HepG2 (cell line): ENCODE results near the gene CDC42EP4. TPM values are rescaled to one million over a fixed set of nuclear protein-coding genes. Genes with fewer than 3 reads are reported as not detected.

Experiments
- NCOA1 ChIP-seq: sonication (generic); formaldehyde crosslinking; IDR thresholded peaks from 2 replicates; pipeline ENCODE4 v1.9.0; 2021; ENCODE audit warnings: missing genetic modification reagents
- NR2F6 ChIP-seq, 2 experiments: IDR thresholded peaks; 2 replicates each; pipeline ENCODE4 v1.6.1; 2016; ENCODE audit warnings: antibody characterized with exemption in 1 of 2, mild to moderate bottlenecking in 1 of 2
- RCOR2 ChIP-seq: IDR thresholded peaks from 2 replicates; pipeline ENCODE4 v1.6.1; 2016; ENCODE audit warnings: missing biosample characterization, missing genetic modification reagents
- TBX2 ChIP-seq: sonication (generic); formaldehyde crosslinking; IDR thresholded peaks from 2 replicates; pipeline ENCODE4 v1.5.0; 2020; ENCODE audit warnings: missing genetic modification reagents, mild to moderate bottlenecking, borderline replicate concordance
- ZBTB43 ChIP-seq: sonication (generic); formaldehyde crosslinking; conservative IDR thresholded peaks from 2 replicates; pipeline ENCODE4 v1.4.0; 2020; ENCODE audit warnings: missing genetic modification reagents
- ZNF280D ChIP-seq: sonication (generic); formaldehyde crosslinking; IDR thresholded peaks from 2 replicates; pipeline ENCODE4 v1.5.1; 2020; ENCODE audit warnings: mild to moderate bottlenecking, missing genetic modification reagents
- ZNF574 ChIP-seq: sonication (generic); formaldehyde crosslinking; IDR thresholded peaks from 2 replicates; pipeline ENCODE4 v1.4.0; 2020; ENCODE audit warnings: missing genetic modification reagents
- ZNF749 ChIP-seq: sonication (generic); formaldehyde crosslinking; IDR thresholded peaks from 2 replicates; pipeline ENCODE4 v1.8.0; 2022; ENCODE audit warnings: mild to moderate bottlenecking, missing genetic modification reagents, moderate library complexity, borderline replicate concordance
- polyA plus RNA-seq, 8 experiments: library from polyadenylated mRNA; depleted of rRNA in 3 of 8; stranded (reverse) in 7 of 8; unstranded in 1 of 8; fragments of >200 nt; fragmentation: Illumina TruSeq in 4 of 8; extraction: Trizol in 4 of 8; gene quantifications; 2 replicates each; pipeline versions ENCODE4 v1.2.1 to v1.2.3, GENCODE V29; 2011 to 2016; ENCODE audit warnings: low read depth in 4 of 8, missing spikeins in 1 of 8, mixed read lengths in 1 of 8; ENCODE audit not compliant: insufficient read depth in 1 of 8
- total RNA-seq, 5 experiments: library from RNA; depleted of rRNA; stranded (reverse); fragments of >200 nt; fragmentation: Illumina TruSeq; extraction: Trizol; gene quantifications; 2 replicates each; pipeline ENCODE4 v1.2.3, GENCODE V29; 2016; ENCODE audit warnings: low read depth in 1 of 5
- TF ChIP-seq, protein P1 (sequence below): sonication (generic); formaldehyde crosslinking; IDR thresholded peaks from 2 replicates; pipeline ENCODE4 v1.9.0; 2022; ENCODE audit warnings: low read depth, missing genetic modification reagents
- TF ChIP-seq, protein P2 (sequence below): sonication (generic); formaldehyde crosslinking; IDR thresholded peaks from 2 replicates; pipeline ENCODE4 v1.5.0; 2020; ENCODE audit warnings: mild to moderate bottlenecking, missing genetic modification reagents, borderline replicate concordance

The CDC42EP4 gene
- total and polyA plus RNA-seq, 2 of the 13 experiments (the other 11 are each of a cell fraction or from before 2014, with no cell fraction given): 19.0 to 54.0 TPM

GRCh38 chr17:73267648-73268537 is 43.9 kb downstream of the CDC42EP4 start (continued):
- TF ChIP-seq, protein P1, sequence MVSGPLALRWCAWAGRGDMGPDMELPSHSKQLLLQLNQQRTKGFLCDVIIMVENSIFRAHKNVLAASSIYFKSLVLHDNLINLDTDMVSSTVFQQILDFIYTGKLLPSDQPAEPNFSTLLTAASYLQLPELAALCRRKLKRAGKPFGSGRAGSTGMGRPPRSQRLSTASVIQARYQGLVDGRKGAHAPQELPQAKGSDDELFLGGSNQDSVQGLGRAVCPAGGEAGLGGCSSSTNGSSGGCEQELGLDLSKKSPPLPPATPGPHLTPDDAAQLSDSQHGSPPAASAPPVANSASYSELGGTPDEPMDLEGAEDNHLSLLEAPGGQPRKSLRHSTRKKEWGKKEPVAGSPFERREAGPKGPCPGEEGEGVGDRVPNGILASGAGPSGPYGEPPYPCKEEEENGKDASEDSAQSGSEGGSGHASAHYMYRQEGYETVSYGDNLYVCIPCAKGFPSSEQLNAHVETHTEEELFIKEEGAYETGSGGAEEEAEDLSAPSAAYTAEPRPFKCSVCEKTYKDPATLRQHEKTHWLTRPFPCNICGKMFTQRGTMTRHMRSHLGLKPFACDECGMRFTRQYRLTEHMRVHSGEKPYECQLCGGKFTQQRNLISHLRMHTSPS (CRISPR knock-in tag): peak; percentile 97
- TF ChIP-seq, protein P2, sequence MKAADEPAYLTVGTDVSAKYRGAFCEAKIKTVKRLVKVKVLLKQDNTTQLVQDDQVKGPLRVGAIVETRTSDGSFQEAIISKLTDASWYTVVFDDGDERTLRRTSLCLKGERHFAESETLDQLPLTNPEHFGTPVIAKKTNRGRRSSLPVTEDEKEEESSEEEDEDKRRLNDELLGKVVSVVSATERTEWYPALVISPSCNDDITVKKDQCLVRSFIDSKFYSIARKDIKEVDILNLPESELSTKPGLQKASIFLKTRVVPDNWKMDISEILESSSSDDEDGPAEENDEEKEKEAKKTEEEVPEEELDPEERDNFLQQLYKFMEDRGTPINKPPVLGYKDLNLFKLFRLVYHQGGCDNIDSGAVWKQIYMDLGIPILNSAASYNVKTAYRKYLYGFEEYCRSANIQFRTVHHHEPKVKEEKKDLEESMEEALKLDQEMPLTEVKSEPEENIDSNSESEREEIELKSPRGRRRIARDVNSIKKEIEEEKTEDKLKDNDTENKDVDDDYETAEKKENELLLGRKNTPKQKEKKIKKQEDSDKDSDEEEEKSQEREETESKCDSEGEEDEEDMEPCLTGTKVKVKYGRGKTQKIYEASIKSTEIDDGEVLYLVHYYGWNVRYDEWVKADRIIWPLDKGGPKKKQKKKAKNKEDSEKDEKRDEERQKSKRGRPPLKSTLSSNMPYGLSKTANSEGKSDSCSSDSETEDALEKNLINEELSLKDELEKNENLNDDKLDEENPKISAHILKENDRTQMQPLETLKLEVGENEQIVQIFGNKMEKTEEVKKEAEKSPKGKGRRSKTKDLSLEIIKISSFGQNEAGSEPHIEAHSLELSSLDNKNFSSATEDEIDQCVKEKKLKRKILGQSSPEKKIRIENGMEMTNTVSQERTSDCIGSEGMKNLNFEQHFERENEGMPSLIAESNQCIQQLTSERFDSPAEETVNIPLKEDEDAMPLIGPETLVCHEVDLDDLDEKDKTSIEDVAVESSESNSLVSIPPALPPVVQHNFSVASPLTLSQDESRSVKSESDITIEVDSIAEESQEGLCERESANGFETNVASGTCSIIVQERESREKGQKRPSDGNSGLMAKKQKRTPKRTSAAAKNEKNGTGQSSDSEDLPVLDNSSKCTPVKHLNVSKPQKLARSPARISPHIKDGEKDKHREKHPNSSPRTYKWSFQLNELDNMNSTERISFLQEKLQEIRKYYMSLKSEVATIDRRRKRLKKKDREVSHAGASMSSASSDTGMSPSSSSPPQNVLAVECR (CRISPR knock-in tag): peak; percentile 29; the same call in 1 of the 2 replicates
- peak; percentile 73; the same call in 1 of the 2 replicates for TF ChIP-seq NCOA1 (CRISPR knock-in tag)
- TF ChIP-seq ZBTB43: no peak
- TF ChIP-seq NR2F6 (IDR thresholded peaks at IDR 0.05): peak; percentile 46; the same call in 1 of the 2 replicates
- peak; percentile 56; the same call in 1 of the 2 replicates for TF ChIP-seq NR2F6 (CRISPR knock-in tag; IDR thresholded peaks at IDR 0.05)
- peak; percentile 37; the same call in 1 of the 2 replicates for TF ChIP-seq ZNF574 (CRISPR knock-in tag)
- peak; percentile 33; the same call in 1 of the 2 replicates for TF ChIP-seq TBX2 (CRISPR knock-in tag)
- TF ChIP-seq RCOR2 (CRISPR knock-in tag): peak; percentile 21; the same call in 1 of the 2 replicates
- 0 out of 2 replicates have a peak, but pooled peaks have one; percentile 11 for TF ChIP-seq ZNF280D
- 0 out of 2 replicates have a peak, but pooled peaks have one; percentile 56 for TF ChIP-seq ZNF749 (CRISPR knock-in tag)
